IPS-18a (cell line): ENCODE data around the gene DTYMK.

ENCODE experiments used
- H3K27ac ChIP-seq: one replicate; pipeline ENCODE4 v1.5.1; 2013; ENCODE audit warnings: low read length
- H3K27me3 ChIP-seq: one replicate; pipeline ENCODE4 v1.6.1; 2013; ENCODE audit warnings: mild to moderate bottlenecking, low read length; ENCODE audit not compliant: control insufficient read depth, insufficient read depth
- H3K36me3 ChIP-seq: one replicate; pipeline ENCODE4 v1.6.1; 2013; ENCODE audit warnings: low read depth, low read length; ENCODE audit not compliant: control insufficient read depth
- H3K4me1 ChIP-seq: one replicate; pipeline ENCODE4 v1.6.1; 2013; ENCODE audit warnings: low read depth, low read length; ENCODE audit not compliant: control insufficient read depth
- H3K4me3 ChIP-seq: one replicate; pipeline ENCODE4 v1.5.1; 2013; ENCODE audit warnings: low read length
- H3K9ac ChIP-seq: one replicate; pipeline ENCODE4 v1.6.1; 2013; ENCODE audit warnings: mild to moderate bottlenecking, low read length, moderate library complexity
- H3K9me3 ChIP-seq: one replicate; pipeline ENCODE4 v1.6.1; 2013; ENCODE audit warnings: low read depth, low read length; ENCODE audit not compliant: control insufficient read depth

The DTYMK gene

DNA sequence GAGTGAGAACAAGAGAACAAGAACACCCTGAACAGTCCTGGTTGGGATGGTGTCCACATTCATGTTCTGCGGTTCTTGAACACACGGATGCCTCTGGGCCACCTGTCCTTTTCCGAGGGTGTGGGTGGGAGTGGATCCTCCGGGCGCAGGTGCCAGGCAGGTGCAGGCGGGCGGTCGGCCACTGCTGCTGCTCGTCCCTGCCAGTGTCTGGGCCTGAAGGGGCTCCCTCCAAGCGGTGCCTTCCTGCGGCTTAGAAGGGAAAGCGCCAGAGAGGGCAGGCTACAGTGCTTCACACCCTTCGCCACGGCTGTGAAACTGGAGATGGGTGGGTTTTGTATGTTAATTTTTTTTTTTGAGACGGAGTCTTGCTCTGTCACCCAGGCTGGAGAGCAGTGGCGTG is 39.8 kb upstream of the DTYMK start:
- no peaks in the 10 kb centered on the region for H3K4me1 ChIP-seq
- no peaks in the 10 kb centered on the region for H3K27me3 ChIP-seq
- H3K9me3 ChIP-seq, result peaks cover 3% of the 10 kb centered on the region
- no peak overlapping the region for H3K4me3 ChIP-seq
- no peak overlapping the region for H3K9ac ChIP-seq
- no peak overlapping the region for H3K27ac ChIP-seq
- peaks cover 12% of the 10 kb centered on the region for H3K36me3 ChIP-seq

GRCh38 chr2:241724975-241725870 is 38.6 kb upstream of the DTYMK start:
- Histone ChIP-seq H3K4me1 (no peaks in the 10 kb centered on the region), H3K27me3 (no peaks in the 10 kb centered on the region), H3K36me3 (peaks cover 23% of the 10 kb centered on the region), H3K9ac (no peak overlapping the region), H3K4me3 (no peak overlapping the region), H3K9me3 (peaks cover 3% of the 10 kb centered on the region), H3K27ac (no peak overlapping the region)

DNA sequence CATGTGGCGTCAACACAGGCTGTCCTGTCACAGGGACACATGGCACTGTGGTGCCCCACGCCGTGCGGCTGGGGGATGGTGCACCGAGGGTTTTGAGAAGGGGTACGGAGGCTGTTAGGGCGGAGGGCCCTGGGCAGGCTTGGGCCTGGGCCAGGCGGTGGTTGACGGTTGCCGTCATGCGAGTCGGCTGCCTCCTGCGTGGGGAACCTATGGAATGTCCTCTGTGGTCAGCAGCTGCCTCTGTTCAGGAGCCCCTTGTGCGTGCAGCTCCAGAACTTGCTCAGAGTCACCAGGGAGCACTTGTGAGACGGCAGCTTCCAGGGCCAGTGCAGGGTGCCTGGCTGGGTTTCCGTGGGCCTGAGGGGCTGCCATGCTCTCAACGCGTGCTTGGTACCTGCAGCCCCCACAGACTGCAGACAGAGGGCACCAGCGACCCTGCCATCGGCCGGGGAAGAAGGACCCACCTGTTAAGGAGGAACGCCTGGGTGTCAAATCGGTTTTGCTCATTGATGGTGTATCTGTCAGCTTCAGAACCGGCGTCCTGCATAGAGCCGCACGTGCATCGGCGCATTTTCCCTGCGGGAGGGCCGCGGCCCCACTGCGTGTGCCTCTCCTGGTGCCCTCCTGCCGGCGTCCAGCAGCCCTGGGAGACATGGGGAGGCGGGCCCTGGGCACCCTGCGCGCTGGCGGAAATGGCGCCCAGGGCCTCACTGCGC is 37.8 kb upstream of the DTYMK start:
- Histone ChIP-seq H3K9ac (no peak overlapping the region), H3K4me1 (no peaks in the 10 kb centered on the region), H3K27me3 (no peaks in the 10 kb centered on the region), H3K4me3 (no peak overlapping the region), H3K9me3 (peaks cover 3% of the 10 kb centered on the region), H3K36me3 (peaks cover 30% of the 10 kb centered on the region), H3K27ac (no peak overlapping the region)

GRCh38 chr2:241722896-241723454 is 36.4 kb upstream of the DTYMK start:
- no peak overlapping the region for H3K9ac ChIP-seq
- H3K4me1 ChIP-seq, result no peaks in the 10 kb centered on the region
- H3K9me3 ChIP-seq, result peaks cover 3% of the 10 kb centered on the region
- H3K27ac ChIP-seq, result no peak overlapping the region
- H3K4me3 ChIP-seq, result no peak overlapping the region
- no peaks in the 10 kb centered on the region for H3K27me3 ChIP-seq
- peaks cover 39% of the 10 kb centered on the region for H3K36me3 ChIP-seq

GRCh38 chr2:241721852-241722251 is 35.2 kb upstream of the DTYMK start:
- H3K27me3 ChIP-seq, result no peaks in the 10 kb centered on the region
- H3K9me3 ChIP-seq, result peaks cover 3% of the 10 kb centered on the region
- H3K36me3 ChIP-seq, result peaks cover 44% of the 10 kb centered on the region
- H3K27ac ChIP-seq, result no peak overlapping the region
- no peak overlapping the region for H3K9ac ChIP-seq
- no peak overlapping the region for H3K4me3 ChIP-seq
- H3K4me1 ChIP-seq, result no peaks in the 10 kb centered on the region

- no peaks in the 10 kb centered on the region for H3K27me3 ChIP-seq
- H3K4me1 ChIP-seq, result no peaks in the 10 kb centered on the region
- peaks cover 53% of the 10 kb centered on the region for H3K36me3 ChIP-seq
- H3K9me3 ChIP-seq, result peaks cover 3% of the 10 kb centered on the region
- no peak overlapping the region for H3K9ac ChIP-seq
- H3K27ac ChIP-seq, result no peak overlapping the region
- H3K4me3 ChIP-seq, result no peak overlapping the region
Observed at GRCh38 chr2:241720560-241720959, 33.9 kb upstream of the DTYMK start.

GRCh38 chr2:241720099-241720498 is 33.5 kb upstream of the DTYMK start:
- H3K4me1 ChIP-seq, result no peaks in the 10 kb centered on the region

GRCh38 chr2:241719093-241719492 is 32.5 kb upstream of the DTYMK start:
- Histone ChIP-seq H3K9me3 (peaks cover 3% of the 10 kb centered on the region), H3K4me1 (no peaks in the 10 kb centered on the region), H3K27ac (no peak overlapping the region), H3K9ac (no peak overlapping the region), H3K36me3 (peaks cover 60% of the 10 kb centered on the region), H3K4me3 (no peak overlapping the region), H3K27me3 (no peaks in the 10 kb centered on the region)

More at GRCh38 chr2:241720099-241720498, 33.5 kb upstream of the DTYMK start:
- no peak overlapping the region for H3K9ac ChIP-seq
- no peaks in the 10 kb centered on the region for H3K27me3 ChIP-seq
- H3K4me3 ChIP-seq, result no peak overlapping the region
- H3K9me3 ChIP-seq, result peaks cover 3% of the 10 kb centered on the region
- H3K27ac ChIP-seq, result no peak overlapping the region
- H3K36me3 ChIP-seq, result peaks cover 53% of the 10 kb centered on the region

GRCh38 chr2:241708879-241709278 is 22.3 kb upstream of the DTYMK start:
- Histone ChIP-seq H3K27me3 (no peaks in the 10 kb centered on the region), H3K4me1 (no peaks in the 10 kb centered on the region), H3K36me3 (peaks cover 70% of the 10 kb centered on the region), H3K9ac (no peak overlapping the region), H3K27ac (no peak overlapping the region), H3K9me3 (no peaks in the 10 kb centered on the region), H3K4me3 (no peak overlapping the region)

GRCh38 chr2:241706537-241706936 is 19.9 kb upstream of the DTYMK start:
- Histone ChIP-seq H3K9me3 (no peaks in the 10 kb centered on the region), H3K27ac (no peak overlapping the region)

DNA sequence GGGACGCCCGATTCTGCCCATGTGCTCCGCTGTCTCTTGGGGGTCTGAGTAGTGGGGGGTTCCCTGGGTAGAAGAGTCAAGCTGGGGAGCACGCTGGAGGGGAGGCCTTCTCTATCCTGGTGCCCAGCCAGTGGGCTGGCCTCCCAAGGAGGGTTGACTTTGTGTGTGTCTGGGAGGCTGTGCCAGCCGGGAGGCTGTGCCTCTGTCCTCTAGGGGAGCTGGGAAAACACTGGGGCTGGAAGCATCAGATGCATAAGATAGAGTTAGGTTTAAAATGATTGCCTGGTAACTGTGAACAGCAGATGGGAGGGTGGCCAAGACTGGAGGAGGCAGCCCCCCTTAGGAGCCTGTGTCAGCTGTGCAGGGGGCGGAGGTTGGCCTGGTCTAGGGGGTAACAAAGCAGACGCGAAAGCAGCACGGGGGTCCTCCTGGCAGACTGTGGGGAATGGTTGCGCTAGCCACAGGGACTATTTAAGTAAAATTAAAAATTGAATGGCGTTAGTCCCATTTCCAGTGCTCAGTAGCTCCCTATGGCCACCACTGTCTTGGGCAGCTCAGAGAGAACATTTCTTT is 16.5 kb upstream of the DTYMK start:
- no peaks in the 10 kb centered on the region for H3K9me3 ChIP-seq
- peak overlapping the region; percentile 69 for H3K4me3 ChIP-seq
- H3K36me3 ChIP-seq, result peaks cover 26% of the 10 kb centered on the region
- peaks cover 2% of the 10 kb centered on the region for H3K4me1 ChIP-seq
- peak overlapping the region; percentile 59 for H3K9ac ChIP-seq
- H3K27ac ChIP-seq, result no peak overlapping the region
- H3K27me3 ChIP-seq, result no peaks in the 10 kb centered on the region

More at GRCh38 chr2:241706537-241706936, 19.9 kb upstream of the DTYMK start:
- peaks cover 2% of the 10 kb centered on the region for H3K4me1 ChIP-seq
- H3K27me3 ChIP-seq, result no peaks in the 10 kb centered on the region
- no peak overlapping the region for H3K4me3 ChIP-seq
- no peak overlapping the region for H3K9ac ChIP-seq
- peaks cover 54% of the 10 kb centered on the region for H3K36me3 ChIP-seq
